Measurements from ENCODE around the gene CLEC10A. TPM values are rescaled to one million over a fixed set of nuclear protein-coding genes. Genes with fewer than 3 reads are reported as not detected.
A peak's percentile ranks its signal among the peaks of the same experiment; 100 is the strongest.
"Not testable (repeated sequence)": the region's sequence is repeated elsewhere in the genome, so short reads cannot be mapped to it uniquely, and the experiment has no call there.

CLEC10A gene
- total RNA-seq, 1 experiment from 2014 or later, result not detected

GRCh38 chr17:7067198-7067597 lies 12.9 kb downstream of the CLEC10A start:
- H3K36me3 ChIP-seq, result no peaks in the 10 kb centered on the region
- H3K4me3 ChIP-seq, result no peak overlapping the region
- no peaks in the 10 kb centered on the region for H3K9me3 ChIP-seq (replicated peaks)
- H3K4me1 ChIP-seq, result no peaks in the 10 kb centered on the region
- H3K27me3 ChIP-seq, result no peaks in the 10 kb centered on the region
- no peak overlapping the region for H3K27ac ChIP-seq
- no peak for DNase-seq

- Histone ChIP-seq H3K9me3 (replicated peaks) (no peaks in the 10 kb centered on the region), H3K36me3 (no peaks in the 10 kb centered on the region), H3K27ac (no peak overlapping the region), H3K4me3 (no peak overlapping the region), H3K4me1 (no peaks in the 10 kb centered on the region), H3K27me3 (no peaks in the 10 kb centered on the region)
- no peak for DNase-seq
Observed at GRCh38 chr17:7064261-7064660, 15.8 kb downstream of the CLEC10A start.

GRCh38 chr17:7063518-7064094 lies 16.4 kb downstream of the CLEC10A start:
- Histone ChIP-seq H3K36me3 (no peaks in the 10 kb centered on the region), H3K27me3 (no peaks in the 10 kb centered on the region), H3K9me3 (replicated peaks) (no peaks in the 10 kb centered on the region), H3K4me1 (no peaks in the 10 kb centered on the region), H3K27ac (no peak overlapping the region), H3K4me3 (no peak overlapping the region)
- no peak for DNase-seq

GRCh38 chr17:7060165-7060891 lies 19.7 kb downstream of the CLEC10A start:
- Histone ChIP-seq H3K9me3 (replicated peaks) (no peaks in the 10 kb centered on the region), H3K4me3 (no peak overlapping the region), H3K4me1 (no peaks in the 10 kb centered on the region), H3K27me3 (no peaks in the 10 kb centered on the region), H3K36me3 (no peaks in the 10 kb centered on the region), H3K27ac (no peak overlapping the region)
- no peak for DNase-seq

- Histone ChIP-seq H3K36me3 (no peaks in the 10 kb centered on the region), H3K9me3 (replicated peaks) (no peaks in the 10 kb centered on the region), H3K27me3 (no peaks in the 10 kb centered on the region), H3K4me3 (no peak overlapping the region), H3K4me1 (no peaks in the 10 kb centered on the region), H3K27ac (no peak overlapping the region)
- no peak for DNase-seq
Observed at GRCh38 chr17:7058831-7059447, 21.1 kb downstream of the CLEC10A start.

- DNase-seq, result no peak
- Histone ChIP-seq H3K4me3 (no peak overlapping the region), H3K4me1 (no peaks in the 10 kb centered on the region), H3K27ac (no peak overlapping the region), H3K9me3 (replicated peaks) (no peaks in the 10 kb centered on the region), H3K27me3 (no peaks in the 10 kb centered on the region), H3K36me3 (no peaks in the 10 kb centered on the region)
Observed at GRCh38 chr17:7056386-7056785, 23.7 kb downstream of the CLEC10A start.

- H3K27ac ChIP-seq; H3K9me3 ChIP-seq (replicated peaks); H3K4me1 ChIP-seq; H3K4me3 ChIP-seq; H3K36me3 ChIP-seq; DNase-seq; H3K27me3 ChIP-seq: not testable (repeated sequence)
Observed at GRCh38 chr17:7050583-7050982, 29.5 kb downstream of the CLEC10A start.

GRCh38 chr17:7048968-7049367 lies 31.1 kb downstream of the CLEC10A start:
- no peak for DNase-seq
- Histone ChIP-seq H3K27ac (no peak overlapping the region), H3K36me3 (no peaks in the 10 kb centered on the region), H3K4me1 (no peaks in the 10 kb centered on the region), H3K4me3 (no peak overlapping the region), H3K27me3 (no peaks in the 10 kb centered on the region), H3K9me3 (replicated peaks) (no peaks in the 10 kb centered on the region)

GRCh38 chr17:7047566-7047965 lies 32.5 kb downstream of the CLEC10A start:
- Histone ChIP-seq H3K4me1 (no peaks in the 10 kb centered on the region), H3K9me3 (replicated peaks) (no peaks in the 10 kb centered on the region), H3K4me3 (no peak overlapping the region), H3K27me3 (no peaks in the 10 kb centered on the region), H3K27ac (no peak overlapping the region), H3K36me3 (no peaks in the 10 kb centered on the region)
- no peak for DNase-seq

- H3K36me3 ChIP-seq; DNase-seq; H3K4me1 ChIP-seq; H3K27ac ChIP-seq; H3K4me3 ChIP-seq; H3K27me3 ChIP-seq; H3K9me3 ChIP-seq (replicated peaks): not testable (repeated sequence)
Observed at GRCh38 chr17:7046725-7047397, 33.2 kb downstream of the CLEC10A start.

GRCh38 chr17:7046127-7046724 lies 33.8 kb downstream of the CLEC10A start:
- no peaks in the 10 kb centered on the region for H3K9me3 ChIP-seq (replicated peaks)
- H3K27ac ChIP-seq, result no peak overlapping the region
- H3K4me1 ChIP-seq, result no peaks in the 10 kb centered on the region
- no peaks in the 10 kb centered on the region for H3K27me3 ChIP-seq
- H3K4me3 ChIP-seq, result no peak overlapping the region
- no peak for DNase-seq
- H3K36me3 ChIP-seq, result no peaks in the 10 kb centered on the region

- Histone ChIP-seq H3K36me3 (no peaks in the 10 kb centered on the region), H3K27ac (no peak overlapping the region), H3K9me3 (replicated peaks) (no peaks in the 10 kb centered on the region), H3K27me3 (no peaks in the 10 kb centered on the region), H3K4me3 (no peak overlapping the region), H3K4me1 (no peaks in the 10 kb centered on the region)
- DNase-seq, result peak in 1 of 2 experiments; percentile 48
Observed at GRCh38 chr17:7045492-7046126, 34.4 kb downstream of the CLEC10A start.

GRCh38 chr17:7043497-7044198 lies 36.4 kb downstream of the CLEC10A start, which contains the start of gene SLC16A11:
TSS of gene SLC16A11 (minus strand) at chr17:7044092. CDS start at chr17:7043513, 579 bp downstream.
- DNase-seq, result peak; percentile 36 to 47
- H3K9me3 ChIP-seq (replicated peaks), result no peaks in the 10 kb centered on the region
- no peaks in the 10 kb centered on the region for H3K27me3 ChIP-seq

GRCh38 chr17:7043182-7043496 lies 36.9 kb downstream of the CLEC10A start:
- H3K27ac ChIP-seq, result no peak overlapping the region
- H3K27me3 ChIP-seq, result no peaks in the 10 kb centered on the region

More at GRCh38 chr17:7043497-7044198, 36.4 kb downstream of the CLEC10A start, which contains the start of gene SLC16A11:
- peak within 1 kb of the TSS; percentile 38 for H3K4me3 ChIP-seq
- no peaks in the 10 kb centered on the region for H3K4me1 ChIP-seq
- no peak within 1 kb of the TSS for H3K27ac ChIP-seq
- no peaks in the 10 kb centered on the region for H3K36me3 ChIP-seq

More at GRCh38 chr17:7043182-7043496, 36.9 kb downstream of the CLEC10A start:
- no peaks in the 10 kb centered on the region for H3K9me3 ChIP-seq (replicated peaks)
- H3K4me1 ChIP-seq, result no peaks in the 10 kb centered on the region
- H3K4me3 ChIP-seq, result peak overlapping the region; percentile 38
- DNase-seq, result no peak
- H3K36me3 ChIP-seq, result no peaks in the 10 kb centered on the region
